ENCODE results near the gene UBL7.

The UBL7 gene

DNA sequence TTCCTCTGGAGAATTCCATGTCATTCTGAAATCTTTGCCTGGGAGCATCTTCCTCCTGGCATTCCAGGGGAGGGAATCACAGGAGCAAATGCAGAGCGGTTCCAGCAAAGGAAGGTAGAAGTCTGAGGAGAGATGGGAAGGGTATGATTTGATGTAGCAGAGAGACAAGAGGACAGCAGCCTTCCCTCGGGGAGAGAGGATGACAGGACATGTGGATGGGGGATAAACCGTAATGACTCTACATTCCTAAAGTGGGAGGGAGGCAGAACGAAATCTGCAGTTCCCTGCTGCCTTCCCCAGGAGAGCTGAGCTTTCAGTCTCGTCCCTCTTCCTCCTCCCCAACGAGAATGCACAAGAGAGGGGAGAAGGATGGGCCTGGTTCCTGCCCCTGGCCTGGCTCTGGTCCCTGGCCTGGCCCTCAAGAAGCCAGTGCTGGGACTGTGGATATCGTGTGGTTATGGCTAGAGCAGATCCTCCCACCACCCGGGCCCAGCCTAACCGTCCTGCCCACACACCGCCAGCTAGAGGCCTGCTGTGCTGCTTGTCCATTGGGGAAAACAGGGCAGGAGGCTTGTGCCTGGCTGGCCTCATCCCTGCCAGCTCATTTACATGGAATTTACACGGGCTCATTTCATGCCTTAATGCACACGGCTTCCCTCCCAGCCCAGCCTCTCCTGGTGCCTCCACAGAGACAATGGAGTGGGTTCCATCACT, 53.8 kb downstream of the UBL7 start:
- no peak for DNase-seq (ENCODE audit: low read depth)

DNA sequence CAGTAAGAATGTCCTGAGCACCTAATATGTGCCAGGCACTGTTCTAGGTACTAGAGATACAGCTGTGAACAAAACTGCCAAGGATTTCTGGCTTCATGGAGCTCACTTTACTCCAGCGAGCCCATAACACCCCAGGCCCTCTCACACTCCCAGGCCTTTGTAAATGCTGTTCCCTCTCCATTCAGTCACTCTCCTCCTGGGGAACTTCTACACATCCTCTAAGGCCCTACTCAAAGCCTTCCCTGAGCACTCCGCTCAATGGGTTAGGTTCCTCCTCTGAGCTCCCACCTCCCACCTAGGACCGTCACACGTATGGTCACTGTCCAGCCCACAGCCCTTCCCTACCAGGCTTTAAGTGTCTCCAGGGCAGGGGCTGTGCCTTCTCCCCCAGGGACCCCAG, 54.4 kb downstream of the UBL7 start:
- DNase-seq (ENCODE audit: low read depth): no peak

DNA sequence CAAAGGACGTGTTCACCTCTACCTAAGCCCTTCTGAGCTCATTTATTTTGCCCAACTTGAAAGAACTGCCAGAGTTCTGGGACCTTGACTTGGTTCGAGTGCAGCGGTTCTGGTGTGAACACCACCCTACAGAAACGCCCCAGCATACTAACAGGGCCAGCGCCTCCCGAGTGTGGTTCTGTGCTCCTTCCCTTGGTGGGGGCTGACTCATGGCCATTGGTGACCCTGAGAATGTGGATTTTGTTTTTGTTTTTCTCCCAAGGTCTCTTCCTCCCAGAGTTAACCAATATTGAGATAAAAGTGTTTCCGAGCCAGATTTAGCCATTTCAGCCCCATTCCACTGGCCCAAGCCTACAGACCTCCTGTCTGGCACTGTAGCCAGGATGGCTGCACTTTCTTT, 55.1 kb downstream of the UBL7 start:
- DNase-seq (ENCODE audit: low read depth): no peak

DNA sequence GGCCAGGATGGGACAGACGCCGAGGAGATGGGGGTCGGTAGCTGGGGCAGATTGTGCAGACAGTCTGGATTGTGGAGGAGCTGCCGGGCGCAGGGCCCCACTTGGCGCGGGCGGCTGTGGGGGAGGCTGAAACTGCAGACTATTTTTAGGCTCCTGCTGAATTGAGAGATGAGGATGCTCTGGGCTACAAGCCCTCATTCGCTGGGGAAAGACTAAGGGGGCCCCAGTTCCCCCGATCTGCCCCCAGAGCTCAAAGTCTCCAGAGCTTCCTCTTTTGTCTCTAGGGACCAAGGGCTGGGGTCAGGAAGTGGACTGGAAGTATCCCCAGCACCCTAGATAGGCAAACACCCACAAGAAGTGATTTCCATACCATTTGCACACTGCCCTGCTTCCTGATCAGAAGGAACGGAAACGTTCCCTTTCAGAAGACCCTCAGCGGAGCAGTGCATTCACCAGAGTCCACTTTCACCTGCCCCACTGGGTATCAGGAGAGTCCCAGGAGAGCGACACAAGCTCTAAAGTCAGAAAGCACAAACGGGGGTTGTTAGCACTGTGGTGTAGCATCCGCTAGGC, 56.9 kb downstream of the UBL7 start:
- DNase-seq (ENCODE audit: low read depth): no peak

DNA sequence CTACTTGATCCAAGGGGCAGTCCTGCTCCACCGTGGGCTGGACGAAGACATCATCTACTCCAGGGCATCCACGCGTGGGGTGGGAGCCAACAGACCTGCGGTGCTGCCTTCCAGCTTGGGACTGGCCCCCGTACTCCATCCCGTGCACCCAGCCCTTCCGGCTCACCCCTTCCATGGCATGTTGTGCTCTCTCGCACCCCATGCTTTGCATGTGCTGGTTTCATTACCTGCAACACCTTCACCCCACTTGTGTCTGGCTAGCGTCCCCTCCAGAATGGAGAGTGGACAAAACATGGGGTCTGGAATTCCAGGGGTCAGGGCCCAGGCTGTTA, 57.4 kb downstream of the UBL7 start:
- DNase-seq (ENCODE audit: low read depth): no peak

DNA sequence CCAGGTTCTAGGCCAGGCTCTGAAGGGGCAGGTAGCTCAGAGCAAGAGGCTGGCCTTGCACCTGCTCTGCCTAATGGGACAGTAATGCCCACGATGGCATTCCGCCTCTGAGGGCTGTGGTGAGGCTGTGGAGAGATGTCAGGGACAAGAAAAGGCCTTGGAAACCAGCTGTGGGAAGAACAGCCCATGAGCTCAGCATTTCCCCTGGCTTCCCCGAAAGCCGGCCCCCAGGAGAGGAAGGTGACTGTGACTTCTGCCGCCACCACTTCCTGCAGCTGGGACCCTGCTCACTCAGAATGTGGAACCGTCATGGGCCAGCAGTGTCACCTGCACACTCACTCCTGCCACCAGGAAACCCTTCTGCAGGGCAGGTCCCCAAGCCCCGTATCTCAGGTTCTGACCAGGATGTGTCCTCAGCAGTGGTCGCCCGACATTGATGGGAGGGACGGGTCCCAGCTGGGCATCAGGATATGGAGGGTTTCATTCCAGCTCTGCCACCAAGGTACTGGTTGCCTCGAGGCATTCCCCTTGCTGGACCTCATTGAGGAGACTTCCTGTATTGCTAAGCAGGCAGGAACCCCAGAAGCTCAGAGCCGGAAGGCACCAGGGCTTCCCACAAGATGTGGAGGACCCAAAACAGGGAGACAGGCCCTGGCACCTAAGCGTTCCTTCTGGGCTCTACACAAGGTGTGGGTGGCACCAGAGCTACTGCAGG, 57.9 kb downstream of the UBL7 start:
- no peak for DNase-seq (ENCODE audit: low read depth)

DNA sequence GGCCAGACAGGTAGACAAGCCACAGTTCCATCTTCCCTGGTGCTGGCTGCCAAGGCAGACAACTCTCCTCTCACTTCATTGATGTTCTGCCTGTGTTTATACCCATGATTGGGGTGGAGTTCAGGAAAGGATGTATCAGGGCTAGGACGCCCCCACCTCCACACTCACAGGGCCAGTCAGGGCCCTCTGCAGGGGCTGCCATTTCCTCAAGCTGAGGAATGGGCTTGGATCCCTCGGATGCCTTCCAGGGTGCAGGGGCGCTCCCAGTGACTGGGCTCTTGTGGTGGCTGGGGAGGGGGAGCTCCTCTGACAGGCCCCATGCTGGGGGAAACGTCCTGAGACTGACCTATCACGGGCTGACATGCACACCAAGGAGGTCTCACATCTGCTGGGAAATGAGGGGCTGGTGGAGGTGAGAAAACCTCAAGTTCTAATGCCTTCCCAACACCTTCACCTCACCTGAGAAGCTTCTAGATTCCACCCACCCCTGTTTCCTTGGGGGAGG, 58.6 kb downstream of the UBL7 start:
- DNase-seq (ENCODE audit: low read depth): no peak

DNA sequence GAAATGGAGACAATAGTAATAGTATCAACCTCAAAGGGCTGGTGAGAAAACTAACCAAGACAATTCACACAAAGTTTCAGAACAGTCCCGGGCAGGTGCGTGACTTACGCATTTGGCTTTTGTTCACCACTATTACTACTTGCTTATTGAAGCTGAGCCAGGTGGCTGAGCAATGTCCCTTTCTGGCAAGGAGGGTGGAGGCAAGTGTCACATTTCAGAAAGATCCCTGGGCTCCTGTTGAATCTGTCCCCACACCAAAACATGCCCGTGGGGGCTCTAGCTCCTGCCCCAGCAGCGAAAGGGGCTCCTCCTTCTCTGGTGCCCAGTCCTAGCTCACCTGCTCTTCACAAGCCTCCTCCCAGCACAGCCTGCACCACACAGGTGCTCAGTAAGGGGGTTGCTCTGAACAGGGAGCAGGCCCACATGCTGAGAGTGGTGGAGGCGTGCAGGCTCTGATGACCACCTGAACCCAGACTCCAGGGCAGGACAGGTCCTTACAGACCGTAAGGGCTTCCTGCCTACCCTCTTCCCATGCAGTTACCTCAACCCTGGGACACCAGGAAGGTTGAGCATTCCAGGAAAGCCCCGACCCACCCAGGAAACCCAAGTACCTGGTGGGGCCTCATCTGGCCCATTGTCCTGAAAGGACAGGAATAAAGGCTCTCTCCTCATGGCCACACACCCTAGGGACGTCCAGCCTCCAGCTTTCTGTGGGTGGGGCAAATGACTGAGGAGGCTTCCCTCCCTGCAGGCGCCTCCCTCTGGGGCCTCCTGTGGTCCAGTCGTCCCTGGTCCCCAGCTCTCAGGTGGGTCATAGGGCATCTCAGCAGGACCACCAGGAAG, 59.8 kb downstream of the UBL7 start:
- DNase-seq (ENCODE audit: low read depth): no peak

DNA sequence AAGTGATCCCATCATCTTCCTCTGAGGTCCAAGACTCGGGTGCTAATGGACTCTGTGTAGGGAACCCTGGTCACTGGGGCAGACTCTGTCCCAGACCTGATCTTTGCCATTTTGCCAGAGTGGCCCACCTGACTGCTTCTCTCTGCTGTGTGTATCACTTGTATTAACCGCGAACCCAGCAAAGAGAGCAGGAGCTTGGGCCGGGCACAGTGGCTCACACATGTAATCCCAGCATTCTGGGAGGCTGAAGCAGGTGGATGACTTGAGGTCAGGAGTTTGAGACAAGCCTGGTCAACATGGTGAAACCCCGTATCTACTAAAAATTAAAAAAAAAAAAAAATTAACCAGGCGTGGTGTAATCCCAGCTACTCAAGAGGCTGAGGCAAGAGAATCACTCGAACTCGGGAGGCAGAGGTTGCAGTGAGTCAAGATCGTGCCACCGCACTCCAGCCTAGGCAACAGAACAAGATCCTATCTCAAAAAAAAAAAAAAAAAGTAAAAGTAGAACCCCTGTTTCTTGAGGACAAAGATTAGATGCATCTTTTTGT, 60.6 kb downstream of the UBL7 start:
- DNase-seq (ENCODE audit: low read depth): no peak

DNA sequence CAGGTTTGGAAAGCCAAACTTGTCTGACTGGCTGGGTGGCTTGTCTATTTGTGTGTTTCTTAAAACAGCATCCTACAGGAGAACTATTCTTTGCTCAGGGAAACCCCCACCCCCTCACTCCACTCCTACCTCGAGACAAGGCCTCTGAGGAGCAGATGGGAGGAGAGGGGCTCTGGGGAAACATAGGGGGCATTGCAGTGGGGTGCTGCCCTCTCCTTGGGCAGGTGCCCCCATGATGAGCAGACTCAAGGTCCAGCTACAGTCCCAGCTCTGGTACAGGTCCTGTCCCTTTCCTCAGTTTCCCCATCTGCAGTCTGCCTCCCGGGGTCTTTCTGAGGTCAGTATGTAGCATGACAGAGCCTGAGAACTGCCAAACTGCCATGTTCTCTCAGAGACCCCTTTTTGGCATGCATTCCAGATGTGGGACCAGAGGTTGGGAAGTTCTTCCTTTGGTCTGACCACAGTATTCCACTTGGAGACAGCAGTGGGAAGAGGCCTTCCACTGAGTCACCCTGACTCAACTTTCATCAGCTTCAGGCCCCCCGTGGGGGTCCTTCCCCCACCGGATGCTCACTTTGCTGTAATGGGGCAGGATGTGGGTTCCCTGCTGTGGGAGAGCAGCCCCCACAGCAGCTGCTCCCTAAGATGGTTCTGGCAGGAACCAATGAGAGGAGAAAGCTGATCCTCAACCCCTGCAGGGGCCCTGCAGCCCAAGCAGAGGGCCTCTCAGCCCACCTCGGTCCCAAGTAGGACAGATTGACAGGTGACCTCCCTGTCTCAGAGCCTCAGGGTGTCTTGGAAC, 61.2 kb downstream of the UBL7 start:
- no peak for DNase-seq (ENCODE audit: low read depth)

DNA sequence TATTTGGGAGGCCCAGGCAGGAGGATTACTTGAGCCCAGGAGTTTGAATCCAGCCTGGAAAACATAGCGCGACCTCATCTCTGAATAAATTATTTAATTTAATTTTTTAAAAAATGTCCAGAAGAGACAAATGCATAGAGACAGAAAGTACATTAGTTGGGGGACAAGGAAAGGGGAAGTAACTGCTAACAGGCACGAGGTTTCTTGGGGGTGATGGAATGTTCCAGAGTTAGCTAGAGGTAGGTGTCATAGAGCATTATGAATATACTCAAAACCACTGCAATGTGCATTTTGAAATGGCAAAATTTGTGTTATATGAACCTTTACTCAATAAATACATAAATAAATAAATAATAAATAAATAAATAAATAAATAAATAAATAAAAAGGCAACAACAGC, 61.9 kb downstream of the UBL7 start:
- DNase-seq (ENCODE audit: low read depth): no peak

DNA sequence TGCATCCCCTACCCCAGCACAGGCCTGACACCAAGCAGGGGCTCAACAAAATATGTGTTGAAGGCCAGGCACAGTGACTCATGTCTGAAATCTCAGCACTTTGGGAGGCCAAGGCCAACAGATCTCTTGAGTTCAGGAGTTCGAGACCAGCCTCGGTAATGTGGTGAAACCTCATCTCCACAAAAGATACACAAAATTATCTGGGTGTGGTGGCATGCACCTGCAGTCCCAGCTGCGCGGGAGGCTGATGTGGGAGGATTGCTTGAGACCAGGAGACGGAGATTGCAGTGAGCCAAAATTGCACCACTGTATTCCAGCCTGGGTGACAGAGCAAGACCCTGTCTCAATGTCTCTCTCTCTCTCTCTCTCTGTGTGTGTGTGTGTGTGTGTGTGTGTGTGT, 62.8 kb downstream of the UBL7 start:
- no peak for DNase-seq (ENCODE audit: low read depth)

DNA sequence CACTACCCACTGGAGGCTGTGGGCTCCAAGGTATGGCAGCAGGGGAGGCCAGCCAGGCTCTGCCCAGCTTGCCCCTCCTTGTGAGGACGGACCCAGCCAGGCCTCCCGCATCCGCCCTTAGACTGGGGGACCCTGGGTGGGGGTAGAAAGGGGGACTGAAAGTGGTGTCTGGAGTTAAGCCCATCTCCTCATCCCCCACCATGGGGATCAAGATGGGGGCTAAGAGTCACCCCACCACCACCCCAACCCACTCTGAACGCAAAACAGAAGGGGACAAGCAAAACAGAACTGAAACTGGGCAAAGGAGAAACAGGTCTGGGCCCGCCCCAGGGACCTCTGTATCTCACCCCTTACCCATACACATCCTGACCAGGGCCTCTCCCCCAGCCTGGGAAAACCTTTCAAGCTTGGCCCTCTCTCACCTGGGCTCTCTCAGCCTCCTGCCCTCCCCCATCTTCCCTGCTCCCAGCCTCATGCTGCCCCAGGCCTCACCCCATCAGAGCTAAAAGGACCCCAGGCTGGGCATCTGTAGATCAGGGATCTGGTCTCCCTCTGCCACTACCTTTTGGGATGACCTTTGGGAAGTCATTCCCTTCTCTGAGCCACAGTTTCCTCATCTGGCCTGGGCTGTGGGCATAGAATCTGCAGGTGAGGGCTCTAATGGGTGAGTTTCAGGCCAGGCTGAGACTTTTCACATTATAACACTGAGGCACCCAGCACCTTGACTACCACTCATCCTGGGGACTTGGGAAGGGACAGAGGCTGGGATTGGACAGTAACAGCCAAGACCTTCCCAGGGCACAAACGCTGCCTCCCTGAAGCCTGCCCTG, 63.5 kb downstream of the UBL7 start:
- DNase-seq (ENCODE audit: low read depth): no peak

DNA sequence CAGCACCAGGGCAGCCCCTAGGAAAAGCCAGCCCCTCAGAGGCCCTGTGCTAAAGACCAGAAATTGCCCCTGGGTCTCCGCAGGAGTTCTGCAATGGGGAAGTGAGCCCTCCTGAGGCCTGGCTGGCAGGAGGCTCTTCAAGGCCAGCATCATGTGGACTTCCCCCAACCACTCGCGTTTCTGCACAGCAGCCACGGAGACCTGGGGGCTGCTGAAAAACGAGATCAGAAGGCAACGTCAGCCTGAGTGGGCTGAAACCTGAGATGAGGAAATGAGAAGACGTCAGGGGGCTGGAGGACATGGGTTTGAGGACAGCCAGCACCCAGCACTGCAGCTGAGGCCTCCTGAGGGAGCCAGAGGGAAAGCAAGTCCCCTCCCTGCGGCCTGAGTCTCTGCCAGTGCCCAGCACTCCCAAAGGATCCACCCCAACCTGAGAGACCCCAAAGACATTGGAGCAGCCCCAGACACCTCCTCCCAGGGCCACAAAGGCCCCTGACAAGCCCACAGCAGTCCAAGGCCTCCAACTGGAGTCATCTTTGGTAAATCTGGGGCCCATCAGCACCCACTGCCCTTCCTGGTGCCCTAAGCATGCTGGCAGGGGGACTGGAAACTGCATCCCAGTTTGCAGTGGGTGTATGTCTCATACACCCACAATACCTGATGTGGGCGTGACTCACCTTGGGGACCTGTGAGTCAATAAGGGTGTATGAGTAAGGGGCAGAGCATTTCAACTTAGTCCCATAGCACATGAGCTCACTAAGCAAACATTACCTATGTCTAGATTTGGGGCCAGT, 64.3 kb downstream of the UBL7 start:
- no peak for DNase-seq (ENCODE audit: low read depth)

DNA sequence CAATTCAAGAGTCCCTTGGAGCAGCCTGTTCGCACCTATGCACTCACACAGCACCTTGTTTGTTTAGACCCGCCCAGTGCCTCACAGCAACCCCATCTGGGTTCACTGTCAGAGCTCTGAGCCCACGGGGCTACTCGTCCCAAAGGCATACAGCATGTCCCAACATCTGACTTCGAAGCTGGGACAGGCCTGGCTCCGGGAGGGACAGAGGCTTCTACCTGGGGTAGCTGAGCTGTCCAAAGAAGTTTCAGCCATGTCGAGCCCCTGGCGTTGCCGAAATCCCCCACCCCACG, 64.9 kb downstream of the UBL7 start:
- DNase-seq (ENCODE audit: low read depth): no peak

Data from T-helper 22 cell (primary cell).